ENCODE measurements around the gene LMO3. TPM values are rescaled to one million over a fixed set of nuclear protein-coding genes. Genes with fewer than 3 reads are reported as not detected.

Gene LMO3
- 0.34 TPM for total RNA-seq (2021; ENCODE audit: unreplicated experiment)
- 0.34 TPM in 1 of 2 replicates, not detected in the other for polyA plus RNA-seq (2012)
- Bru-seq, nascent RNA, result not detected
- BruChase-seq, experiment 1, labeled RNA remaining after a 6-hour chase, result not detected
- BruChase-seq, experiment 2, labeled RNA remaining after a 2-hour chase, result not detected
- long read RNA-seq, result 0 reads

GRCh38 chr12:16606117-16606200 lies at the start of gene LMO3:
LMO3 (minus strand) TSS chr12:16606162; CDS start chr12:16600860, 5,302 bp downstream.
- CTCF ChIA-PET, result no interaction called here
- intact Hi-C loops (cut with micrococcal nuclease), result no loop called here

GRCh38 chr12:16636435-16637055 lies 30.6 kb upstream of the LMO3 start:
- Histone ChIP-seq H3K27me3 (ENCODE audit: insufficient read depth, low read length) (no peaks in the 10 kb centered on the region), H2AFZ (ENCODE audit: low read depth, low read length, poor library complexity, severe bottlenecking) (no peak overlapping the region), H3K4me2 (ENCODE audit: low read length) (no peak overlapping the region), H3K9ac (ENCODE audit: low read length) (no peak overlapping the region), H3K27ac (ENCODE audit: low read depth, low read length) (no peak overlapping the region), H3K79me2 (ENCODE audit: insufficient read depth, low read length) (no peaks in the 10 kb centered on the region), H4K20me1 (ENCODE audit: insufficient read depth) (no peaks in the 10 kb centered on the region; the same call in 1 of the 2 replicates), H3K9me3 (ENCODE audit: control insufficient read depth in 1 of 2, insufficient read depth in 1 of 2, low read depth in 1 of 2, low read length in 2 of 2) (no peaks in the 10 kb centered on the region), H3K4me1 (ENCODE audit: control insufficient read depth in 1 of 2, insufficient read depth in 2 of 2, low read length in 2 of 2) (no peaks in the 10 kb centered on the region), H3K9me2 (ENCODE audit: insufficient read depth) (no peaks in the 10 kb centered on the region), H3K4me3 (replicated peaks in 1 of 2; ENCODE audit: low read depth in 1 of 2, low read length in 2 of 2) (no peak overlapping the region), H3K36me3 (ENCODE audit: control insufficient read depth in 1 of 2, insufficient read depth in 2 of 2, low read length in 2 of 2) (no peaks in the 10 kb centered on the region)
- ChIA-PET POLR2A (no interaction called here), RAD21 (ENCODE audit: low non-redundant PET in 1 of 2, low total read pairs in 2 of 2, uncharacterized antibody in 2 of 2, unreplicated experiment in 2 of 2) (no interaction called here), CTCF (no interaction called here)
- intact Hi-C loops (cut with micrococcal nuclease), result no loop called here
- no TSS peak for BruUV-seq (replicated peaks)
- DNase-seq (ENCODE audit: low read depth, low spot score) (no peak), ATAC-seq (no peak)
- TF ChIP-seq ZFX (IDR thresholded peaks at IDR 0.05) (no peak), ELF1 (IDR thresholded peaks at IDR 0.05; ENCODE audit: borderline replicate concordance, low read depth) (no peak), POLR2AphosphoS5 (IDR thresholded peaks at IDR 0.05; ENCODE audit: low read depth, low read length) (no peak), ZBTB33 (IDR thresholded peaks at IDR 0.05; ENCODE audit: extremely low read depth, insufficient replicate concordance, low read length) (no peak), TCF7L2 (IDR thresholded peaks at IDR 0.05; ENCODE audit: borderline replicate concordance, extremely low read depth, insufficient read depth, insufficient read length) (no peak), SRF (IDR thresholded peaks at IDR 0.05; ENCODE audit: low read depth) (no peak), EZH2phosphoT487 (IDR thresholded peaks at IDR 0.05; ENCODE audit: borderline replicate concordance) (no peak), SIN3A (IDR thresholded peaks at IDR 0.05; ENCODE audit: low read depth) (no peak), CEBPB (IDR thresholded peaks at IDR 0.05; ENCODE audit: low read depth) (no peak), SP1 (IDR thresholded peaks at IDR 0.05; ENCODE audit: low read depth) (no peak), ZNF274 (IDR thresholded peaks at IDR 0.05; ENCODE audit: low read depth, low read length) (no peak), CBX3 (IDR thresholded peaks at IDR 0.05; ENCODE audit: low read depth) (no peak), MAX (IDR thresholded peaks at IDR 0.05) (no peak)

More at GRCh38 chr12:16606117-16606200, at the start of gene LMO3:
- no peak within 1 kb of the TSS for H2AFZ ChIP-seq (ENCODE audit: low read depth, low read length, poor library complexity, severe bottlenecking)
- no peaks in the 10 kb centered on the region for H4K20me1 ChIP-seq (ENCODE audit: insufficient read depth)
- no peak within 1 kb of the TSS for H3K4me2 ChIP-seq (ENCODE audit: low read length)
- no peaks in the 10 kb centered on the region for H3K9me3 ChIP-seq (ENCODE audit: control insufficient read depth in 1 of 2, insufficient read depth in 1 of 2, low read depth in 1 of 2, low read length in 2 of 2)
- H3K27me3 ChIP-seq (ENCODE audit: insufficient read depth, low read length), result no peaks in the 10 kb centered on the region
- ATAC-seq, result no peak
- no peak within 1 kb of the TSS for H3K27ac ChIP-seq (ENCODE audit: low read depth, low read length)
- no peaks in the 10 kb centered on the region for H3K9me2 ChIP-seq (ENCODE audit: insufficient read depth)
- no peaks in the 10 kb centered on the region for H3K4me1 ChIP-seq (ENCODE audit: control insufficient read depth in 1 of 2, insufficient read depth in 2 of 2, low read length in 2 of 2)
- no peaks in the 10 kb centered on the region for H3K79me2 ChIP-seq (ENCODE audit: insufficient read depth, low read length)
- RAD21 ChIA-PET (ENCODE audit: low non-redundant PET in 1 of 2, low total read pairs in 2 of 2, uncharacterized antibody in 2 of 2, unreplicated experiment in 2 of 2), result no interaction called here
- H3K36me3 ChIP-seq (ENCODE audit: control insufficient read depth in 1 of 2, insufficient read depth in 2 of 2, low read length in 2 of 2), result no peaks in the 10 kb centered on the region
- BruUV-seq (replicated peaks), result no TSS peak
- no peak for TF ChIP-seq SP1 (IDR thresholded peaks at IDR 0.05; ENCODE audit: low read depth)
- TF ChIP-seq EZH2 (IDR thresholded peaks at IDR 0.05), result no peak
- TF ChIP-seq MAX (IDR thresholded peaks at IDR 0.05), result no peak
- no peak for TF ChIP-seq ATF3 (IDR thresholded peaks at IDR 0.05)
- TF ChIP-seq POLR2AphosphoS5 (IDR thresholded peaks at IDR 0.05; ENCODE audit: low read depth, low read length), result no peak
- TF ChIP-seq EZH2phosphoT487 (IDR thresholded peaks at IDR 0.05; ENCODE audit: borderline replicate concordance), result no peak
- no peak for TF ChIP-seq JUND (IDR thresholded peaks at IDR 0.05)
- TF ChIP-seq CEBPB (IDR thresholded peaks at IDR 0.05; ENCODE audit: low read depth), result no peak
- TF ChIP-seq POLR2A (IDR thresholded peaks at IDR 0.05; ENCODE audit: borderline replicate concordance, extremely low read depth, insufficient read depth, insufficient read length), result no peak
- DNase-seq (ENCODE audit: low read depth, low spot score), result no peak
- H3K9ac ChIP-seq (ENCODE audit: low read length), result no peak within 1 kb of the TSS
- POLR2A ChIA-PET, result no interaction called here
- H3K4me3 ChIP-seq (replicated peaks in 1 of 2; ENCODE audit: low read depth in 1 of 2, low read length in 2 of 2), result no peak within 1 kb of the TSS
